Ishikawa (cell line): Measurements from ENCODE around the gene DNAH7.

Source experiments
- MAX ChIP-seq: IDR thresholded peaks from 2 replicates; pipeline ENCODE4 v1.6.1; 2012
- NFIC ChIP-seq: IDR thresholded peaks from 2 replicates; pipeline ENCODE4 v1.6.1; 2012
- RAD21 ChIP-seq: IDR thresholded peaks from 2 replicates; pipeline ENCODE4 v1.6.1; 2012; ENCODE audit warnings: low read depth
- TAF1 ChIP-seq: IDR thresholded peaks from 2 replicates; pipeline ENCODE4 v1.6.1; 2012; ENCODE audit warnings: low read depth, mild to moderate bottlenecking

- TF ChIP-seq RAD21 (no peak), NFIC (no peak), MAX (no peak), TAF1 (no peak)
These were observed 362.3 kb downstream of the DNAH7 start for GRCh38 chr2:195706161-195706900.
